Measurements from ENCODE around the gene PDCD4.

PDCD4 gene

DNA sequence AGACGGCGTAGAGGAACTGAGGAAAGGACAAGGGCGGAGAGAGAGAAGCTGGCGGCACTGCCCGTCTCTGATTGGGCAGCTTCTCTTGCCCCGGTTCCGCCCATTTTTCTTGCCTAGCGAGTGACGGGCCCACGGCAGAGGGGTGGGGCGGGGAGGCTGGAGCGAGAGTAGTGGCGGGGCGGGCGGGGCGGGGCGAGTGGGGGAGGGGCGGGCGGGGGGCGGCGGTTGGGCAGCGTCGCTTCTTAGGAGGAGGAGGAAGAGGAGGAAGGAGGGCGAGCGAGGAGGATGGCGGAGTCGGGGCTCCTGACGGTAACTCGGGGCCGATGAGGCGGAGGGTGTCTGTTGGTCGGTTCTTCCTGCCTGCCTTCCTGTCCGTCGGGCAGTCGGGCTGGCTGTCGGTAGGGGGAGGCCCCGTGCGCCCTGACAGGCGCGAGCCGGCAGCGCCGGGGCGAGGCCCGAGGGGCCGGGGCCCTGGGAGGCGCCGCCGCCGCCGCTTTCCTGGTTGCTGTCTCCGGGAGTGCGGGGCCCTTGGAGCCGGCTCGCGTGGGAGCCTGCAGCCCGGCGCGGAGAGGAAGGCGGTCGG lies 47.7 kb downstream of the PDCD4 start, which contains the start of gene SHOC2:
TSS of gene SHOC2 (plus strand) at position 256 of the 583 bp plus-strand sequence. CDS start 44,755 bp downstream, outside the sequence.
- no peak for DNase-seq (ENCODE audit: low spot score)

GRCh38 chr10:110919971-110920881 lies 48.5 kb downstream of the PDCD4 start:
- peak; percentile 42 for DNase-seq (ENCODE audit: low spot score)

GRCh38 chr10:110923856-110924493 lies 52.2 kb downstream of the PDCD4 start:
- no peak for DNase-seq (ENCODE audit: low spot score)

DNA sequence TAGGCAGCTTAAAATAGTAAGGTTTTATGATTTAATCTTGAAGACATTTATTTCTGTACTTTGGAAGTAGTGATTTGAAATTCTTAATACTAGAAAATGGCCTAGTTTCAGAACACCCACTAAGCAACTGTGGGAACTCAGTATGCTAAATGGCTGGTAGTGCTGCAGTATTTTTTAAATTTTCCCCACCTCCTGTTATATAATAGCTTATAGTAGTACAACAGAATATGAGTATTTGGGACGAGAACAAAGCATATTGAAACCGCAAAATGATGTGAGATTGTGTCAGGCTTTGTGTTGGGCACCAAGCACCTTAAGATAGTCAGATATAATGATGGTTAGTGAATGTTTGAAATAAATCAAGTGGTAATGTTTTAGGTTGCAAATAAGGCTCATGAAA lies 55.7 kb downstream of the PDCD4 start:
- DNase-seq (ENCODE audit: low spot score), result no peak

GRCh38 chr10:110931769-110932381 lies 60.1 kb downstream of the PDCD4 start:
- no peak for DNase-seq (ENCODE audit: low spot score)

- no peak for DNase-seq (ENCODE audit: low spot score)
Measured at GRCh38 chr10:110932505-110933180, 60.9 kb downstream of the PDCD4 start.

DNA sequence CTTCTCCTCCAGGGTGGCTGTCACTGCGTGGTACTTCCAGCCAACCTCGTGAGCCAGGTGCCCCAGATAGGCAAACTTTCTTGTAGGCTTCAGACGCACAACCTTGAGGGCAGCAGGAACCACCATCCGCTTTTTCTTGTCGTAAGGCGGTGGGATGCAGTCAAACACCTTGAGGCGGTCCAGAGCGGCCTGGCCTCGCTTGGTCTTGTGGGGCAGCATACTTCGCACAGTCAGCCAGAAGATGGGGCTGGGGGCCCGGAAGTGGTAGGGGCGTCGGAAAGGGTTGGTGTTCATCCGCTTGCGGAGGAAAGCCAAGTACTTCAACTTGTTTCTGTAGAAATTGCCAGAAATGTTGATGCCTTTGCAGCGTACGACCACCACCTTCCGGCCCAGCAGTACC lies 65.0 kb downstream of the PDCD4 start:
- no peak for DNase-seq (ENCODE audit: low spot score)

DNA sequence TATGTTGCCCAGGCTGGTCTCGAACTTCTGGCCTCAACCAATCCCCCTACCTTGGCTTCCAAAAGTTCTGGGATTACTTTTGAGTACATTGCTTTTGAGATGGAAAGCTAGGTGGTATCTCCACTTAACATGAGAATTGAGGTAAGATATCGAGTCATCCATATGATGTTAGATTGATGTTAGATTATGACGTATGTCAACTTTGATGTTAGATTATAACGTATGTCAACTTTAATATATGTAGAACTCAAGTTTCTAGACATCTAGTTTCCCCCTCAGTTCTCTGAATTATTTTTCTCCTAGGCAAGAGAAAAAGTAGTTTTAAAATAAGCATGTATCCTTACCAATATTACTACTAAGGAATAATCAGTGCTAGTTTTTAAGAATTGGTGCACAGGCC lies 67.7 kb downstream of the PDCD4 start:
- no peak for DNase-seq (ENCODE audit: low spot score)

DNA sequence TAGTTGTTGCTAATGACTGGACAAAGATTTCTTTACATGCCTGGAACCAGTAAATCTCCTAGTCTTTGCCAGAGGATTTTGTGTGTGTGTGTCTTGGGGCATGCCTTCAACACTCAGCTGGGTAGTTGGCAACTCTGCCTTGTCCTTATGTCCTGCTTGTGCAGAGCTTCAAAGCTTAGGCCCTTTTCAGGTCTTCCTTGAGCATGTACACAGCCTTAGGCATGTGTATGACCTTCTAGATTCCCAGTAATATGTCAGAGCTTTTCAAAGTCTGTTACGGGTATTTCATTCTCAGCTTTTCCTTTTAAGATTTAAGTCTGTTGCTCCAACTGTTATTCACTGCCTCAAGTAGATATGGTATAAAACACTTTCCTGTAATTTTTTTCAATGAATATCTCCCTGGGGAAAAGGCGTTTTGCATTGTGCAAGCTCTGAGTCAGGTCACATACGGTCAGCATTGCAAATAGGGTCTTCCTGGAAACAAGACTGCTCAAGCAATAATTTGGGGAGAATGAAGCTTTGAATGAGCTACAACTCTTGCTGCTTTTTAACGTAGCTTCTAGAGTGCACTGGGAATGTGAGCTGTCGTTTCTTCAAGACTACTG lies 73.2 kb downstream of the PDCD4 start:
- DNase-seq (ENCODE audit: low spot score), result no peak

GRCh38 chr10:110946496-110946895 lies 74.8 kb downstream of the PDCD4 start:
- no peak for DNase-seq (ENCODE audit: low spot score)

DNA sequence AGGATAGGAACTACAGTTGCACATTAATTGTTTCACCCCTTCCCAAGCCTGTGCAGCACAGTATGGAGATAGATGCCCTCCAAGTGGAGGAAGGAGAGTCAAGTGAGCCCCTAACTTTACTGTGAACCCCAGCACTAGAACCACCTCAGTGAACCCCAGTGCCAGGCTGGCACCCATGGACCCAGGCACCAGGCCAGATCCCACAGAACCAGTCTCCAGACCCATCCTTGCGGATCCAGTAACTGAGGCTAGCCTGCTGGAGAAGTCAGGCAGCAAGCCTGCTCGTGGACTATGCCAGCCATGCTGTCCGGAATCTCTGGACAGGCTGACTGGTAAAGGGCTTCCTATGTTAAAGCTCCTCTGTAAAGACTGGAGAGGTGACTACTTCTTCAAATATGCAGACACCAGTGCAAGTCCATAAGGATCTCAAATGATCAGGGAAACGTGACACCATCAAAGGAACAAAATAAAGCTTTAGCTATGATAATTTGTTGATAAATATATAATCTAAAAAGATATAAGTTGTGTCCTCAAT lies 75.4 kb downstream of the PDCD4 start:
- DNase-seq (ENCODE audit: low spot score), result no peak
